Activated CD4-positive, alpha-beta T cell treated with anti-CD3 and anti-CD28 coated beads, Interleukin-2, amount 50 U/mL, for 1 hour (primary cell): Measurements from ENCODE around the gene TMEM218.

Source experiments
- DNase-seq: peaks from one replicate; pipeline ENCODE4 v3.0.0-alpha.2; 2020

The TMEM218 gene

DNA sequence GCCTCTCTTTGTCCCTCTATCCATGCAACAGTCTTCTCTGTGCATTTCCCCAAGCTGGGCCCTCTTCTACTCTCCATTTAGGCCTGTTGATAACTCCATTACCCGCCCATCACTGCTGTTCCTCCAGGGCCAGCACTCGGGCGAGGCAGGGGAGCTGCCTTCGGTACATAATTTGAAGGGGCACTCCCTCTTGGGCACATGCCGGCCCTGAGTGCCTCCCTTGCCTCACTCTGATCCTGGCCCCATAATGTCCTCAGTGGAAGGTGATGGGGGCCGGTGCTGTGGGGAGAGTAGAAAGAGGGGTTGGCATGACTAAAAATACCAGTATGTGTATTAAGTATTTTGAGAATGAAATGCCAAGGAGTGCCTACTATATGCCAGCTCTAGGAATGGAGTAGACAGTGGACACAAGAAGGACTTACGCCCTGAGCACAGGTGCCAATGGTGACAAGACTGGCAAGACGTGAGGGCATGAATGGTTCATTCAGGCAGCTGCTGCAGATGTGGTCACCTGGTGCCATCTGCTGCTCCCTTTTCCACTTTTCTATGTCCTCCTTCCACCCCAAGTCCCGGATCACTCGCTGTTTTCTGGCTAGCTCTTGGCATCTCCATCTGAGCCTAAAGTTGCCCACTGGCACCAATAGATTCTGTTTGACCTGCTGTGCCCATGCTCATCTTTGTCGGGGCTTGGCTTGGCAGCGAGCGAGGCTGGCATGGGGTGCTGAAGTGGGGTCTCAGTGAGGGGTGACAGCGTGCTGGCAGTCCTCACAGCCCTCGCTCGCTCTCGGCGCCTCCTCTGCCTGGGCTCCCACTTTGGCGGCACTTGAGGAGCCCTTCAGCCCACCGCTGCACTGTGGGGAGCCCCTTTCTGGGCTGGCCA lies 22.6 kb downstream of the TMEM218 start:
- no peak for DNase-seq

- no peak for DNase-seq
Measured at GRCh38 chr11:125088123-125088522, 23.3 kb downstream of the TMEM218 start.

- no peak for DNase-seq
Measured at GRCh38 chr11:125086633-125087296, 24.7 kb downstream of the TMEM218 start.

DNA sequence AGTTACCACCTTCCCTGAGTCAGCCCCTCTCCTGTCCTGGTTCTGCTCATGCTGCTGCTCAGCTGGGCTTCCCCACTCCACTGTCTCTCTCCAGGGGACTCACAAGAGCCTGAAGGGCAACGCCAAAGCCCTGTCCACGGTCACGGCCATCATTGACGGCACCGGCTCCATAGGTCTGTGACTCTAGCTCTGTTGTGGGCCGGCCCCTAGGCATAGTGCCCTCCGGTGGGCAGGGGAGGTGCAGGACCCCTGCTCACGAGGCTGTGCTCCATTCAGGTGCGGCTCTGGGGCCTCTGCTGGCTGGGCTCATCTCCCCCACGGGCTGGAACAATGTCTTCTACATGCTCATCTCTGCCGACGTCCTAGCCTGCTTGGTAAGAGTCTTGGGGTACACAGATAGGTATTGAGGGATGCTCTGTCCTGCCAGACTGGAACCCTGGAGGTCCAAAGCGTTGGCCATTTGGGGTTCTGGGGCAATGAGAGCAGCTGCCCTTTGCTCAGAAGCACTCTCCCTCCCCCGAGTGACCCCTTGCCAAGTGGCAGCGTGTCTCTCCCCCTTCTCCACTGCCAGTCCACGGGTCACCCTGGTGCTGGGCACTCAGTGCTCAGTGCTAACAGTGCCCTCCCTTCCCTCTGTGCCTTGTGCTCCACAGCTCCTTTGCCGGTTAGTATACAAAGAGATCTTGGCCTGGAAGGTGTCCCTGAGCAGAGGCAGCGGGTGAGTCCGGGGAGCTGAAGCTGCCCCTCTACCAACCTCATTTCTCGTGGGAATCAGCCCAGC lies 25.9 kb downstream of the TMEM218 start:
- no peak for DNase-seq

DNA sequence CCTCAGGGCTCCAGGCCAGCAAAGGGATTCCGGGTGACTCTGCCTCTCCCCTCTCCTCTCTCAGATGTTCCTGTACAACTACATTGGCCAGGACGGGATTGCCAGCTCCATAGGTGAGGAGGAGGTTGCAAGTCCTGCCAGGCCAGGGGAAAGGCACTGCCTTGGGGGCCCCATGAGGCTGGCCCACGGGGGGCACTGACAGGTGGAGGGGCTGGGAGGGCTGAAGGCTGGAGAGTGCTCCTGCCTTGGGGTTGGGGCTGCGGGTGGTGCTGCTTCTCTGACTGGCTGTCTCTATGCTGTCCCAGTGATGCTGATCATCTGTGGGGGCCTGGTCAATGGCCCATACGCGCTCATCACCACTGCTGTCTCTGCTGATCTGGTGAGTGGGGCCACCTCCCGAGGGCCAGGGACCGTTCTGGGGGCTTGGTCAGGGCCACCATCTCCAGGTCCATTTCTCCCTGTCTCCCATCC lies 26.6 kb downstream of the TMEM218 start:
- DNase-seq, result no peak

DNA sequence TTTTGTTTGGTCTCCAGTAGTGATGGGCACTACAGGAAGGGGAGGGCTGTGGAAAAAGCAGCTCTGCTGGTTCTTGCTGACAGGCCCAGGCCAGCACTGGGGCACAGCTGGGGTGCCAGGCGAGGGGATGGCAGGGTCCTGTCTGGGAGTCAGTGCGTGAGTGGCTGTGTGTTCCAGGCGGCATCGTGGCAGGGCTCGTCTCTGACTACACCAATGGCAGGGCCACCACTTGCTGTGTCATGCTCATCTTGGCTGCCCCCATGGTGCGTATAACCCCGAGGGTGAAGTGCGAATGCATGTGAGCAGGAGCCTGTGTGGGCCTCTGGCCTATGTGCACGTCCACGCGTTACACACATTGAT lies 27.4 kb downstream of the TMEM218 start:
- DNase-seq, result no peak

DNA sequence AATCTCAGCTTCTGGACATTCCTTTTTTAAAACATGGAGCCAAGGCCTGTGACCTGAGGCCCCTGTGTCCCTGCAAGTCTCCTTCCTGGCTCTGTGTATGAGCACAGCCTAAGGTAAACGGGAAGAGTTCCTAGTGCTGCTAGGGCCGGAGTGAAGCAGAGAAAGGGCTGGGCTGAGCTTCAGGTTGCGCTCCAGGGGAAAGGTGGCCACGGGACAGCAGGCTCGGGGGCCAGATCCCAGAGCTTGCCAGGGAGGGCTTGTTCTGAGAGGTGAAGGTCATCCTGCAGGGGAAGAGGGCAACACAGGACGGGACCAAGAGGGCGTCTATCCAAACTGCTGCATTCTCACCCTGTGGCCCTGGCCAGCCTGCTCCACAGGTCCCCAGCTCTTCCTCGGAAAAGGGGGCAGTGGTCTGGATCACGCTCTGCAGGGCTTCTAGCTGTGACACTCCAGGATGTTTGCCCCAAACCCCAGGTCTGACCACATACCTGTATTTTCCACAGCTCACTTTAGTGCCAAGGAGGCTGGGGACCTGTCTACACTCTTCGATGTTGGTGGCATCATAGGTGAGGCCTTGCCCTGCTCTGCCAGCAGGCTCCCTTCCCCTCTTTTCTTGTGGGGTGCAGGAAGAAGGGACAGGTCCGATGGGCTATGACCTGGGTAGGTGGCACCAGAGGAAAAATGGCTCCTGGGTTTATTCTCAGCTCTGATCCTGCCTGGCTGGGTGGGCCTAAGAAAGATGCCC lies 27.9 kb downstream of the TMEM218 start:
- no peak for DNase-seq

DNA sequence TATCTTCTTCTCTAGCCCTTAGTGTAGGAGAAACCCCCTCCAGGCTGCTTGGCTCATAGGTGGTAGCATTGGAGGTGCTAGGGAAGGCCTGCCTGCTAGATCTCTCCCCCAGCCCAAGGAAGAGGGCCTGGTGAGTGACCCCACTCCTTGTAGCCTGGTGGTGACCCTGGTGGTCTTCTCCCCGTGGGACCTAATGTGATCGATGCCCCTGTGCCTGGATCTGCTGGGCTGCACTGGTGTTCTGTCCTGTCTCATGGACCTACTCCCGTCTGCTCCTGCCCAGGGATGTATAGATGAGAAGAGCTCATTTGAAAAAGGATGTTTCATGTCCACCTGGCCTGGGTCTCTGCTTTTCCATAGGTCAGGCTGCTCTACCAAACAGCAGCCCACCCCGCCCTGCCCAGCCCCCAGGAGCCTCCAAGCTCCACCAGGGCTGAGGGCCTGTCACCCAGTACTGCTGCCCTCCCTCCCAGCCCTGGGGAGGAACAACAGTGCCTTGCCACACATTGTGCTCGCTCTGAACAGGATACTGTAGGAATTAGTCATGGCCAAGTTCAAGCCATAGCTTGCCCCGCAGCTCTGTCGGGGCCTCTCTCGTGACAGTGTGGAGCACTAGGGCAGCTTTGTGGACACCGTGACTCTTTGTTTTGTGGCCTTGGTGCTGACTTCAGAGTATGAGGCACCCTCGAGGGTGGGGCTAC lies 28.7 kb downstream of the TMEM218 start:
- DNase-seq, result no peak

- no peak for DNase-seq
Measured at GRCh38 chr11:125082040-125082439, 29.4 kb downstream of the TMEM218 start.

DNA sequence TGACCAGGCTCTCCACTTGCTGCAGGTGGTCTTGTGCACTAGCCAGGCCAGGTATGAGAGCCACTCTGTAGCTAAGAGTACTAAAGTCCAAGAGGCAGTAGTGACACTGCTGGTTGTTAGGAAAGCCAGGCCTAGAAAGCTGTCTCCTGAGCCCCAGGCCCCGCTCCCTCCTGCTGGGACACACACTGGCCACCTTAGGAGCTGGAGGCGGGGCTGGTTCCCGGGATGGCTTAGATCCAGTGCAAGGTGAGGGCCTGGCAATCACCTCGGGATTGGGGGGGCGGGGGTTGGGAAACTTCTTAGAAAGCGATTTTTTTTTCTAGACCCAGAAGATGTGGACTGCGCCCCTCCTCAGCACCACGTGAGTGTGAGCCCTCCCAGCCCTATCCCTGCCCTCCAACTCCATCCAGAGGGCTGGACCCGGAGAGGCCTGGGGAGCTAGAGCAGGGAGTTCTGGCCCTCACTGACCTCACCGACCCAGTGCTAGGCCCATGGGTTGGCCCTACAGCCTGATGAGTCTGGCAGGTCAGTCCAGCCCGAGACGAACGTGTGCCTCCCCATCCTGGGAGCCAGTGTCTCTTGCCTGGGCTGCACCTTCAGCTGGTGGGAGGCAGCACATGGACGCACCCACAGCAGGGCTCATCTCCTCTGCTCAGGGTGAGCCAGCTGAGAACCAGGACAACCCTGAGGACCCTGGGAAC lies 30.2 kb downstream of the TMEM218 start:
- no peak for DNase-seq

DNA sequence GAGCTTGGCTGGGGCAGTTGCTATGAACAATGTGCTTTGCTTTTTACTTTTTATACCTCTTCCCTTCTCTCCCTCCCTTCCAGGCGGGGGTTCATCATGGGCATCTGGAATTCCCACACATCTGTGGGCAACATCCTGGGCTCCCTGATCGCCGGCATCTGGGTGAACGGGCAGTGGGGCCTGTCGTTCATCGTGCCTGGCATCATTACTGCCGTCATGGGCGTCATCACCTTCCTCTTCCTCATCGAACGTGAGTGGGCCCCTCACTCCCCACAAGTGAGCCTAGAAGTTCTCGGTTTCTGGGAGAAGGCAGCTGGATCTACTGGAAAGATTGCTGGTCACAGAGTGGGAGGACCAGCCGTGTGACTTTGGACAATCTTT lies 30.9 kb downstream of the TMEM218 start:
- DNase-seq, result no peak

GRCh38 chr11:125079878-125080530 lies 31.4 kb downstream of the TMEM218 start:
- DNase-seq, result no peak

DNA sequence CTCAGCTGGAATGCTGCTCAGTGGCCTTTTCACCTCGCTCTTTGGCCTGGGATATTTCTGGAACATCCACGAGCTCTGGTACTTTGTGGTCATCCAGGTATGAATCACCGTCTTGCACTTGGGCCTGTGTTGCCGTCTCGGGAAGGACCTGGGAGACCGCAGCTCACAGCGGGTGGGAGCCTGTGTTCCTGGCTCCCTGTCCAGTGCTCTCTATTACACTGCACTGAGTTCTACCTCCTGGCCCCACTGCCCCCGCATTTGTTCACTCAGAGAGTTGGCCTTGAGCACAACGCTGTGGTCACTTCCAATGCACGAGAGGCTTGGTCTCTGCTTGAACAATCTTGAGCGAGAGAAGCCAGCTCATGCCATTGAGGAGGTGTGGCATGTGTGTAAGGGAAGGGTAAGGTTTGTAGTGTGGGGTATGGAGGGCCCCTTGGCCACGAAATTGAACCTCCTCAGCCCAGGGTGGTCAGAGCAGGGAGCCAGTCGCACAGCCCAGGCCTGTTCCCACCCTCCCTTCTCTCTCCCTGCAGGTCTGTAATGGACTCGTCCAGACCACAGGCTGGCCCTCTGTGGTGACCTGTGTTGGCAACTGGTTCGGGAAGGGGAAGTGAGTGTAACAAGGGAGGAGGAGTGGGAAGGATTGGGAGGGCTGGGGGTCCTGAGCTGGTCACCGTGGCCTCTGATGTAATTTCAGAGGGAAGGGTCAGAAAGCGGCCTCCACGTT lies 32.1 kb downstream of the TMEM218 start:
- no peak for DNase-seq

GRCh38 chr11:125078516-125079140 lies 32.8 kb downstream of the TMEM218 start:
- no peak for DNase-seq

DNA sequence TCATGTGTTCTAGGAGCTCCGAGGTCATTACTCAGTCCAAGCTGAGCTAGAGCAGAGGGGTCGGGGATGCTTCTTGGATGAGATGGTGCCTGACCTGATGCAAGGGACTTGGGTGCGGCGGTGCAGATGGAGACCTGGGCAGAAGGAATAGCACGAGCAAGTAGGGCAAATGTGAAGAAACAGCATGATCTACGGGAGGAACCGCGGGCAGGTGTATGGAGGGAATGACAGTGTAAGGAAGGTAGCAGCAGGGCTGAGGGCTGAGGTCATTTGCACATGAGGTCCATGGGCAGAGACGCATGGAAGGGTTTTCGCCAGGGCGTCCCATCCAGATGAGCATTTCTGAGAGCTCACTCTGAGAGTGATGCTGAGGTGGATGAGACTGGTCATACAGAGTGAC lies 33.4 kb downstream of the TMEM218 start:
- no peak for DNase-seq

GRCh38 chr11:125076378-125076945 lies 35.0 kb downstream of the TMEM218 start:
- DNase-seq, result no peak

- DNase-seq, result no peak
Measured at GRCh38 chr11:125075900-125076317, 35.5 kb downstream of the TMEM218 start.

- no peak for DNase-seq
Measured at GRCh38 chr11:125075242-125075625, 36.2 kb downstream of the TMEM218 start.

GRCh38 chr11:125074511-125075241 lies 36.8 kb downstream of the TMEM218 start:
- no peak for DNase-seq
